K562 (cell line): ENCODE measurements around the gene PRELID2. TPM values are rescaled to one million over a fixed set of nuclear protein-coding genes. Genes with fewer than 3 reads are reported as not detected.

Source experiments
- ATAC-seq: fragments of 200-7000 bp; cut with Tn5 transposase; 3 replicates; pipeline ENCODE4 v1.9.1; 2020; ENCODE audit warnings: moderate library complexity
- BruUV-seq: library from RNA; stranded (reverse); fragments of 400-500 nt; replicated peaks from 2 replicates; lab custom pipeline; 2021; lab: Mats Ljungman, UMichigan
- CTCF ChIA-PET: fragments of 300-600 bp; formaldehyde crosslinking; extraction: SDS; loops from one replicate; lab custom pipeline; 2021; ENCODE audit warnings: low intra/inter-chr PET ratio; lab: Yijun Ruan, JAX
- POLR2A ChIA-PET: fragments of 300-600, 350-650 bp; sonication (Branson Sonifier 250); formaldehyde crosslinking; extraction: SDS; loops from one replicate; lab custom pipeline; 2021; ENCODE audit warnings: antibody characterized with exemption, inconsistent platforms; lab: Yijun Ruan, JAX
- DNase-seq, 4 experiments: peaks; one replicate each; pipeline versions ENCODE4 v3.0.0 to v3.0.0-alpha.2; 2011 to 2018; ENCODE audit warnings: low spot score in 3 of 4, mixed read lengths in 3 of 4; ENCODE audit errors: extremely low read depth in 1 of 4
- FAIRE-seq: peaks from 2 replicates; lab custom pipeline; 2011; peaks lifted over from hg19 to GRCh38; lab: Jason Lieb, UNC
- H2AFZ ChIP-seq: 2 replicates; pipeline ENCODE4 v1.6.0; 2011; ENCODE audit warnings: low read depth, low read length, control low read depth, inconsistent platforms
- H3K27ac ChIP-seq: fragments of 200-600 bp; 3 replicates; pipeline ENCODE4 v1.8.0; 2011; ENCODE audit warnings: low read depth, mild to moderate bottlenecking, control low read depth, inconsistent platforms, low read length, moderate library complexity, mixed read lengths; ENCODE audit errors: extremely low read depth
- H3K27me3 ChIP-seq, 2 experiments: fragments of 300-600 bp in 1 of 2; 2 replicates in 1 of 2; 3 replicates in 1 of 2; pipeline versions ENCODE4 v1.6.0 to v1.8.0; 2011; ENCODE audit warnings: inconsistent platforms in 2 of 2, low read length in 2 of 2, mild to moderate bottlenecking in 1 of 2, mixed read lengths in 1 of 2, moderate library complexity in 1 of 2; ENCODE audit not compliant: control insufficient read depth in 2 of 2, insufficient read depth in 2 of 2
- H3K36me3 ChIP-seq: fragments of 300-600 bp; 3 replicates; pipeline ENCODE4 v1.8.0; 2011; ENCODE audit warnings: mild to moderate bottlenecking, low read length, inconsistent platforms; ENCODE audit not compliant: control insufficient read depth, insufficient read depth
- H3K4me1 ChIP-seq, 2 experiments: fragments of 200-600 bp in 1 of 2; replicated peaks in 1 of 2; 2 replicates in 1 of 2; 3 replicates in 1 of 2; pipeline versions ENCODE4 v1.5.1 to v1.8.0; 2011; ENCODE audit warnings: inconsistent platforms in 2 of 2, low read length in 2 of 2, mild to moderate bottlenecking in 1 of 2, mixed read lengths in 1 of 2, moderate library complexity in 1 of 2; ENCODE audit not compliant: control insufficient read depth in 2 of 2, insufficient read depth in 2 of 2
- H3K4me2 ChIP-seq: 2 replicates; pipeline ENCODE4 v1.6.1; 2011; ENCODE audit warnings: low read length, control low read depth, inconsistent platforms, mixed read lengths; ENCODE audit not compliant: insufficient read depth
- H3K4me3 ChIP-seq: fragments of 200-600 bp; sonication (generic), shearing (Covaris generic); 2 replicates; pipeline ENCODE4 v1.5.1; 2016; ENCODE audit warnings: control low read depth, inconsistent platforms
- H3K79me2 ChIP-seq: fragments of 200-600 bp; 3 replicates; pipeline ENCODE4 v1.8.0; 2011; ENCODE audit warnings: low read length, inconsistent platforms; ENCODE audit not compliant: control insufficient read depth, insufficient read depth
- H3K9ac ChIP-seq, 2 experiments: 2 replicates each; pipeline versions ENCODE4 v1.6.0 to v1.6.1; 2011; ENCODE audit warnings: low read depth in 2 of 2, low read length in 2 of 2, control low read depth in 1 of 2, inconsistent platforms in 1 of 2, mild to moderate bottlenecking in 1 of 2, mixed read lengths in 1 of 2; ENCODE audit not compliant: insufficient read depth in 1 of 2
- H3K9me1 ChIP-seq: one replicate; pipeline ENCODE4 v1.6.0; 2011; ENCODE audit warnings: inconsistent platforms, mild to moderate bottlenecking, low read length, moderate library complexity; ENCODE audit not compliant: control insufficient read depth, insufficient read depth
- H3K9me3 ChIP-seq: replicated peaks from 2 replicates; pipeline ENCODE4 v1.5.1; 2011; ENCODE audit warnings: low read depth, low read length, inconsistent platforms; ENCODE audit not compliant: control insufficient read depth, insufficient read depth
- H4K20me1 ChIP-seq: replicated peaks from 2 replicates; pipeline ENCODE4 v1.6.1; 2011; ENCODE audit warnings: low read length, inconsistent platforms, mixed read lengths; ENCODE audit not compliant: control insufficient read depth, insufficient read depth
- CBX8 ChIP-seq: fragments of 200-600 bp; sonication (generic); IDR thresholded peaks from 2 replicates; pipeline ENCODE4 v1.6.1; 2012; ENCODE audit warnings: borderline replicate concordance, mixed run types, low read depth, mild to moderate bottlenecking, moderate library complexity, mixed read lengths, low read length, control low read depth, inconsistent platforms; ENCODE audit not compliant: poor library complexity, severe bottlenecking; ENCODE audit errors: extremely low read depth
- CGGBP1 ChIP-seq: fragments of 250-450 bp; sonication (Bioruptor Pico); IDR thresholded peaks from 2 replicates; pipeline ENCODE4 v1.9.0; 2021; ENCODE audit warnings: mild to moderate bottlenecking
- CREB1 ChIP-seq, 2 experiments: sonication (generic) in 1 of 2; formaldehyde crosslinking in 1 of 2; IDR thresholded peaks; 2 replicates each; pipeline versions ENCODE4 v1.6.1 to v1.8.0; 2012 to 2022; ENCODE audit warnings: inconsistent platforms in 1 of 2, mild to moderate bottlenecking in 1 of 2, missing genetic modification reagents in 1 of 2, moderate library complexity in 1 of 2
- MCM7 ChIP-seq, 2 experiments: fragments of 450-650 bp; IDR thresholded peaks; 2 replicates each; pipeline ENCODE4 v1.6.1; 2016 to 2018
- NFYB ChIP-seq: IDR thresholded peaks from 2 replicates; pipeline ENCODE4 v1.6.1; 2011; ENCODE audit warnings: mild to moderate bottlenecking, moderate library complexity; ENCODE audit not compliant: insufficient read length; ENCODE audit errors: extremely low read depth
- RBM15 ChIP-seq: fragments of 200-400 bp; formaldehyde crosslinking; IDR thresholded peaks from 2 replicates; pipeline ENCODE4 v1.6.1; 2018; ENCODE audit warnings: mild to moderate bottlenecking, low read length, moderate library complexity; ENCODE audit not compliant: insufficient read depth
- RUNX1 ChIP-seq: sonication (generic); IDR thresholded peaks from 2 replicates; pipeline ENCODE4 v1.6.1; 2016; ENCODE audit warnings: antibody characterized with exemption, low read depth
- THRA ChIP-seq: fragments of 450-650 bp; IDR thresholded peaks from 2 replicates; pipeline ENCODE4 v1.6.1; 2017; ENCODE audit warnings: mild to moderate bottlenecking, moderate library complexity
- ZBTB33 ChIP-seq: sonication (generic); formaldehyde crosslinking; IDR thresholded peaks from 2 replicates; pipeline ENCODE4 v1.8.1; 2023; ENCODE audit warnings: mild to moderate bottlenecking, missing genetic modification reagents
- ZNF253 ChIP-seq: fragments of 250-450 bp; sonication (Bioruptor Pico); conservative IDR thresholded peaks from 2 replicates; pipeline ENCODE4 v1.6.1; 2021; ENCODE audit warnings: mild to moderate bottlenecking
- ZNF316 ChIP-seq: fragments of 450-650 bp; IDR thresholded peaks from 2 replicates; pipeline ENCODE4 v1.6.1; 2016
- whole genome bisulfite sequencing: fragments of 100-300 bp; shearing (Covaris generic); methylation state at CpG from one replicate; pipeline ENCODE4 v1.1.6; 2016; ENCODE audit warnings: low coverage, mixed read lengths; ENCODE audit not compliant: insufficient coverage; ENCODE audit errors: missing lambda C conversion rate; 5-methylcytosine and 5-hydroxymethylcytosine counted together
- in situ Hi-C: fragments of 300-500 bp; cut with MboI; formaldehyde crosslinking; loops from 4 replicates; pipeline ENCODE4 v1.15.0; 2018; ENCODE audit warnings: inconsistent platforms, mixed read lengths
- intact Hi-C: fragments of 100-400 bp; cut with micrococcal nuclease; formaldehyde crosslinking; loops from 2 replicates; pipeline ENCODE4 v1.14.2; 2022
- polyA plus RNA-seq, 8 experiments: library from polyadenylated mRNA; depleted of rRNA in 4 of 8; stranded (reverse) in 5 of 8; unstranded in 3 of 8; fragments of >200 nt; fragmentation: Nextera tagmentation in 2 of 8; fragmentation: Illumina TruSeq in 1 of 8; extraction: Ambion mirVana in 2 of 8; extraction: Trizol in 1 of 8; gene quantifications; 2 replicates each; pipeline versions ENCODE4 v1.2.1 to v1.2.3, GENCODE V29; 2011 to 2014; ENCODE audit warnings: inconsistent platforms in 1 of 8, missing spikeins in 1 of 8
- total RNA-seq, 7 experiments: library from RNA; depleted of rRNA in 6 of 7; stranded (reverse); fragments of >200 nt in 6 of 7; fragmentation: Illumina TruSeq in 2 of 7; extraction: Trizol in 2 of 7; gene quantifications; 2 replicates each; pipeline versions ENCODE4 v1.2.1 to v1.2.3, GENCODE V29; 2011 to 2021; ENCODE audit warnings: low replicate concordance in 1 of 7
- TF ChIP-seq, protein P1 (sequence below): fragments of 450-650 bp; formaldehyde crosslinking; IDR thresholded peaks from 2 replicates; pipeline ENCODE4 v1.4.0; 2022; ENCODE audit warnings: missing genetic modification characterization
- TF ChIP-seq, protein P2 (sequence below), 3 experiments: fragments of 200-800 bp in 1 of 3; sonication (Bioruptor generic) in 1 of 3; sonication (generic) in 1 of 3; formaldehyde crosslinking in 1 of 3; IDR thresholded peaks; 2 replicates each; pipeline versions ENCODE4 v1.6.1 to v1.8.0; 2016 to 2022; ENCODE audit warnings: mild to moderate bottlenecking in 2 of 3, missing compliant biosample characterization in 2 of 3, missing genetic modification characterization in 2 of 3, missing genetic modification reagents in 1 of 3

The PRELID2 gene
- total and polyA plus RNA-seq, 9 of the 15 experiments (the other 6 are each of a cell fraction or from before 2014, with no cell fraction given): 6.4 to 68.2 (median 28.8) TPM

DNA sequence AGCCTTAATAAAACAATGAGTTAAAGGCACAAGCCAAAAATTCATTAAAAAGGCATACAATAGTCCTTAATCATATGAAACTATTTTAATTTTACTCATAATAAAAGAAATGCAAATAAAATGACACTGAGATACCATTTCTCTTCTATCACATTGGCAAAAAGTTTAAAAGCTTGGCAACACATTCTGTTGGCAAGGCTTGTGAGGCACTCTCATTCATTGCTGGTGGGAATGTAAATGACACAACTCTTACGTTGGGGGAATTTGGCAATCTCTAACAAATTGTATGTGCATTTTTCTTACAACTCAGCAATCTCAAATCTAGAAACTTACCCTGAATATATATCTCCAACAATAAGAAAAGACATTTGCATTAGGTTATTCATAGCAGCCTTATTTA is 111.6 kb downstream of the PRELID2 start:
- no peak overlapping the region for H3K4me2 ChIP-seq
- no peak overlapping the region for H3K4me3 ChIP-seq
- H3K27me3 ChIP-seq: no peaks in the 10 kb centered on the region
- in situ Hi-C loops: no loop called here
- intact Hi-C loops: no loop called here
- no peak for FAIRE-seq
- ChIA-PET POLR2A (interaction anchor here (1.2 kb wide), 1 partner anchor 9 kb away, joined by 3 read pairs; no protein-coding TSS in a partner anchor), CTCF (no interaction called here)
- no peaks in the 10 kb centered on the region for H3K9me1 ChIP-seq
- H4K20me1 ChIP-seq: no peaks in the 10 kb centered on the region
- H3K9me3 ChIP-seq: no peaks in the 10 kb centered on the region
- no peaks in the 10 kb centered on the region for H3K4me1 ChIP-seq
- no peak overlapping the region for H3K9ac ChIP-seq
- H3K27ac ChIP-seq: no peak overlapping the region
- no peaks in the 10 kb centered on the region for H3K79me2 ChIP-seq
- H3K36me3 ChIP-seq: no peaks in the 10 kb centered on the region
- ATAC-seq: no peak
- no peak for DNase-seq
- BruUV-seq: no TSS peak
- 60% methylated on average over 1 of the region's 1 CpG for WGBS
- H2AFZ ChIP-seq: no peak overlapping the region
- TF ChIP-seq ZNF316: no peak
- TF ChIP-seq RBM15: no peak
- TF ChIP-seq CREB1 (IDR thresholded peaks at IDR 0.05): no peak
- TF ChIP-seq CREB1 (CRISPR knock-in tag; IDR thresholded peaks at IDR 0.05): no peak
- no peak for TF ChIP-seq CGGBP1 (CRISPR knock-in tag)
- TF ChIP-seq, protein P1, sequence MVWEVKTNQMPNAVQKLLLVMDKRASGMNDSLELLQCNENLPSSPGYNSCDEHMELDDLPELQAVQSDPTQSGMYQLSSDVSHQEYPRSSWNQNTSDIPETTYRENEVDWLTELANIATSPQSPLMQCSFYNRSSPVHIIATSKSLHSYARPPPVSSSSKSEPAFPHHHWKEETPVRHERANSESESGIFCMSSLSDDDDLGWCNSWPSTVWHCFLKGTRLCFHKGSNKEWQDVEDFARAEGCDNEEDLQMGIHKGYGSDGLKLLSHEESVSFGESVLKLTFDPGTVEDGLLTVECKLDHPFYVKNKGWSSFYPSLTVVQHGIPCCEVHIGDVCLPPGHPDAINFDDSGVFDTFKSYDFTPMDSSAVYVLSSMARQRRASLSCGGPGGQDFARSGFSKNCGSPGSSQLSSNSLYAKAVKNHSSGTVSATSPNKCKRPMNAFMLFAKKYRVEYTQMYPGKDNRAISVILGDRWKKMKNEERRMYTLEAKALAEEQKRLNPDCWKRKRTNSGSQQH (CRISPR knock-in tag): no peak
- TF ChIP-seq ZBTB33 (CRISPR knock-in tag): no peak
- TF ChIP-seq CBX8: no peak
- TF ChIP-seq, protein P2, sequence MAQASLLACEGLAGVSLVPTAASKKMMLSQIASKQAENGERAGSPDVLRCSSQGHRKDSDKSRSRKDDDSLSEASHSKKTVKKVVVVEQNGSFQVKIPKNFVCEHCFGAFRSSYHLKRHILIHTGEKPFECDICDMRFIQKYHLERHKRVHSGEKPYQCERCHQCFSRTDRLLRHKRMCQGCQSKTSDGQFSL (CRISPR knock-in tag; IDR thresholded peaks at IDR 0.05): no peak
- TF ChIP-seq, protein P2 (tag; IDR thresholded peaks at IDR 0.05): no peak
- TF ChIP-seq MCM7 (IDR thresholded peaks at IDR 0.05): no peak
- TF ChIP-seq RUNX1: no peak
- TF ChIP-seq ZNF253 (CRISPR knock-in tag): no peak
- no peak for TF ChIP-seq NFYB
- TF ChIP-seq THRA: no peak
